HG02642 (cell line): ENCODE measurements around the gene CEP135.
"Not testable (repeated sequence)": the region's sequence is repeated elsewhere in the genome, so short reads cannot be mapped to it uniquely, and the experiment has no call there.

Experiments
- ATAC-seq: cut with Tn5 transposase; IDR thresholded peaks from one replicate; pipeline ENCODE4 v1.9.1; 2021; ENCODE audit warnings: mild to moderate bottlenecking; ENCODE audit not compliant: unreplicated experiment, poor library complexity

The CEP135 gene

DNA sequence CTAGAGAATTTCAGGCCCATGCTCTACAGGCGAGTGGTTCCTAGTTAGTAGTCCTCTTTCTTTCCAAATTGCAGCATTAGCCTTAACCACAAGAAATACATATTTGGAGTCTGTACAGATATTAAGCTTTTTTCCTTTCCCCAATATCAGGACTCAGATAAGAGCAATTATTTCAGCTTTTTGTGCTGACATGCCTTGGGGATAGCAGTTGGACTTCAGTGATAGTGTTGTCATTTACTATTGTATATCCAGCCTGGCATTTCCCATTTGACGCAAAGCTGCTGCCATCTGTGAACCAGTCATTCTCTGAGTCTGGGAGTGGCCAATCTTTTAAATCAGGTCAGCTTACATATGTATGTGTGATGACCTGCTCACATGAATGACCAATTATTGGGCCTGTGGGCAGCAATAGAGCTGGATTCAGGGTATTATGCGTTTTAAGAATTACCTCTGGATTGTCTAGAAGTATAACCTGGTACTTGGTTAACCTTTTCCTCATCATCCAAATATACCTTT lies 6.8 kb upstream of the CEP135 start:
- no peak for ATAC-seq

DNA sequence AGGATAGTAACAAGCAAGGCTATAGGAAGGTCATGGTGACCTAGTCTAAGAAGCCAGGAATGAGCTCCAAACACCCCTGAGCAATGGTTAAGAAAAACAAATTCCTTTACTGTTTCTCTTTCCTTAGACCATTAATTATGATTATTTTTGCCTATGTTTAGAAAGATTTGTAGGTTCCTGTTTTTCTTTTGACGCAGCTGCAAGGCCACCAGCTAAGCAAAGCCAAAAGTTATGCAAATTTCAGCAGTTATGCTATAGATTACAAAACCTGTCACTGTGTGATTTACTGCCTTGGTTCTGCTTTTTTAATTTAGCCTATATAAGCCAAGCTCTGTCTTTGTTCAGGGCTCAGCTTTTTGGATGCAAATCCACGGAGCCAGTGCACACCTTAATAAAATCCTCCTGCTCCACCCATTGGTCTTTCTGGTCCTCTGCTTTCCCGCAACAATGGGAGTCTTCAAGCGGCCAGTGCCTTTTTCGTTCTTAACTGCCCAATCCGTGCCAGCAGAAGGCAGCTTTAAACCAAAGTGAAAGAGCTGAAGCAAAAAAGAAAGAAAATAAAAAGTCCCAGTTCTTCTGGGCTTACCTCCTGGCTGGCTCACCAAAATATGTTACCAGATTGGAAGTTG lies 1.4 kb upstream of the CEP135 start:
- ATAC-seq: peak; percentile 30

DNA sequence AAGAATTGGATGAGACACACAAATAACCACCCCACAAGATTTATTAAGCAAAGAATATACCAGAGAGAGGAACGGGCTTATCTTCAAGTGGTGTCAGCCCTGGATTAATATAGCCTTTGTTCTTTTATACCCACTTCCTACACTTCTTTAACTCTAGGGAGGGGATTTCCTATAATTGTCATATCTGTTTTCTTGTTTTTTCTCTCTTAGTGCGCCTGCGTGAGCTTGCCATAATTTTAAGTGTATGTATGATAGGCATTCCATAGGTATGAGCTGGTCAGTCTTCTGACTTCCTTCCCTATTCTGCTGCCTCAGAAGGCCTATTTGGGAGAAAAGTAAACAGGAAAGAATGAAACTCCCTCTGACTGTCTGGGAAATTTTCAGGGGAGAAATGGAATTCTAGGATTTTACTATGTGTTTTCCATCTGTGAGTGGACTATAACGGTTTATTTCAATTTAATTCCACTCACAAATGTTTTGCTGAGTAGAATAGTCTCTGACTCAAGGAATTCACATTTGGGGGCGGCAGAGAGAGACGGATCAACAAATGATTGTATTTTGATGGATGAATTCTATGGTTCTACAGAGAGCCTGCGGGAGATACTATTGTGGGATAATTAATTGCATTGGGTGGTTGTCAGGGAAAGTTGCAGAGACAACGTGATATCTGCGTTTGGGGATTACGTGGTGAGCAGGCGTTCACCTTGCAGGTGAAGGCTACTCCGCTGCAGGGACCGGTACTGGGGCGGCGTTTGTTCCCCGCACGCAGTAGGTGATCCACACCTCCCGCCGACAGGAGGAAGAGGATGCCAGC lies 626 bp upstream of the CEP135 start:
- peak; percentile 17 for ATAC-seq

DNA sequence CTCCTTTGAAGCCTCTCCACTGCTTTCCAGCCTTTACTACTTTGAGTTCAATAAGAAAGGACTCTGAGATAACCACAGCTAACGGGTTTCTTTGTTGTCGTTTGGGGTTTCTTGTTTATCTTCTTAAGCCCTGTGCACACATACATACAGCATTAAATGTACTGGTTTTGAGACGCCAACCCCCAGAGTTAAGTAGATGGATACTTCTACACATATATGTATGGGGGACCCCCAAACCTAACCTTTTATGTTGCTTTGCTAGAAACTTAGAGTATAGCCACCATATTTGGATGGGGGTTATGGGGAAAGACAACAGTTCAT lies 697 bp downstream of the CEP135 start:
- ATAC-seq: no peak

DNA sequence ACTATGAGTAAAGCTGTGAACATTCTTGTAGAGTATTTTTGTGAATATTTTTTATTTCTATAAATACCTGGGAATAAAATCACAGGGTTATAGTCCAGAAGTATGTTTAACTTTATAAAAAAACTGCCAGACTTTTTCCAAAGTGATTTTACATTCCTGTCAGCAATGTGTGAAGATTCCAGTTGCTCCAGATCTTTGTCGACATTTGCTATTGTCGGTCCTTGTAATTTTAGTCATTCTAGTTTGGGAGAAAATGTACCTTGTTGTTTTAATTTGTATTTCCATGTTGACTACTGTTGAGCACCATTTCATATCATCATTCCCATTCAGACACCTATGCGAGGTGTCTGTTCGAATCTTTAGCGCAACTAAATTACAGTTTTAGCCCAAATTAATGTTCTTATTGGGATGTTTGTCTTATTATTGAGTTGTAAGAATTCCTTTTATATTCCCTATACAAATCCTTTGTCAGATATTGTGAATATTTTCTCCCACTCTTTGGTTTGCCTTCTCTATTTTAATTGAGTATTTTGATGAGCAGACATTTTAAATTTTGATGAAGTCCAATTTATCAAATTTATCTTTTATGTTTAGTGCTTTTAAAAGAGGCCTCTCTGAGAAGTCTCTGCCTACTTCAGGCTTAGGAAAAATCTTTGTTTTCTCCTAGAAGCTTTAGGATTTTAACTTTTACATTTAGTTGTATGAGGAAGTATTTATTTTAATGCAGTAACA lies 2.6 kb downstream of the CEP135 start:
- no peak for ATAC-seq

DNA sequence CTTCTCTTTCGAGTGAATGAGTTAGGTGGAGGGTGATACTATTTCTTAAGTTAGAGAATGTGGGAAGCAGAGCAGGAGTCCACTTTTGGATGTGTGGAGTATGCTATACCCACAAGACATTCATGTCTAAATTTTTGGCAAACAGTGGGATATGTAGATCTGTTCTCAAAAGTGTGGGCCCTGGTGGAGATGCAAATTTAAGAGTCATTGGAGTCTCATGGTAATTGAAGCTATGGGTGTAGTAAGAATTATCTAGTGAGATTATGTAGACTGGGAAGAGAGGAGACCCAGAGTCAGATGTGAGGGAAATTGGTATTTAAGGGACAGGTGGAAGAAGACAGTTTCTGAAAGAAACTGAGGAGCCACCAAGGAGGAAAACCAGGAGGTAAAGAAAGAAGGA lies 7.0 kb downstream of the CEP135 start:
- no peak for ATAC-seq

DNA sequence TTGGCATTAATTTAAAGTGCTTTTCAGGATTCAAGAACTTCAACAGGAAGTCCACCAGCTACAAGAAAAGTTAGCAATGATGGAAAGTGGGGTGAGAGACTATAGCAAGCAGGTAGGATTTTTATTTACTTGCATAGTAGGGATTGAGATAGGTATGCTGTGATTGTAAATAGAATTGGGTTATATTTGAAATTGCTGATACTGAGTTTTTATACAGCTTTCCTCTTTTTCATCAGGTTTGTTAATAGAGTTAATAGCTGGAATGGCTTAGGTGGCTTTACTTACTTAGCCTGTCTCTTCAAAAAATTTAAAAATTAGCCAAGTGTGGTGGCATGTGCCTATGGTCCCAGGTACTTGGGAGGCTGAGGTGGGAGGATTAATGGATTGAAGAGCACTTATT lies 10.9 kb downstream of the CEP135 start:
- ATAC-seq: no peak

DNA sequence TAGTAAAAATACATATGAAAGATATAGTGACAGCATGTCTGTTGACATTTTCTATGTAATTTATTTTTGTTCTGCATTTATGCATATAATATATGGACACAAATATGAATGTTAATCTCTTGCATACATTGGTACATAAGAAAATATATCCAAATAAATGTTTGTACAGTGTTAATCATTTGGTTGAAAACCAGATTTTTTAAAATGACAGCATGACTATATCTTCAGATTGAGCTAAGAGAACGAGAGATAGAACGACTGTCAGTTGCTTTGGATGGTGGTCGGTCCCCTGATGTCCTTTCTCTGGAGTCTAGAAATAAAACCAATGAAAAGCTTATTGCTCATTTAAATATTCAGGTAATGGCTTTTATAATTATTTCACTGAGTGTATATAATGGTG lies 15.3 kb downstream of the CEP135 start:
- no peak for ATAC-seq

DNA sequence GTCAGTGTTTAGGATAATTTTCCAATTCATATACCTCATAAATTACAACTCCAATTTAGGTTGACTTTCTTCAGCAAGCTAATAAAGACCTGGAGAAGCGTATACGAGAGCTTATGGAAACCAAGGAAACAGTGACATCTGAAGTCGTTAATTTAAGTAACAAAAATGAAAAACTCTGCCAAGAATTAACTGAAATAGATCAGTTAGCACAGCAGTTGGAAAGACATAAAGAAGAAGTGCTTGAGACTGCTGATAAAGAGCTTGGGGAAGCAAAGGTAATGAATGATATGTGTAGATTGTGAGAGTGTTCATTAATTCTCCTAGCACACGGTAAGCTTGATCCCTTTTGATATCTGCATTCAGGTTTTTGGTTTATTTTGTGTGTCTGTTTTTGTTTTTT lies 16.8 kb downstream of the CEP135 start:
- no peak for ATAC-seq

DNA sequence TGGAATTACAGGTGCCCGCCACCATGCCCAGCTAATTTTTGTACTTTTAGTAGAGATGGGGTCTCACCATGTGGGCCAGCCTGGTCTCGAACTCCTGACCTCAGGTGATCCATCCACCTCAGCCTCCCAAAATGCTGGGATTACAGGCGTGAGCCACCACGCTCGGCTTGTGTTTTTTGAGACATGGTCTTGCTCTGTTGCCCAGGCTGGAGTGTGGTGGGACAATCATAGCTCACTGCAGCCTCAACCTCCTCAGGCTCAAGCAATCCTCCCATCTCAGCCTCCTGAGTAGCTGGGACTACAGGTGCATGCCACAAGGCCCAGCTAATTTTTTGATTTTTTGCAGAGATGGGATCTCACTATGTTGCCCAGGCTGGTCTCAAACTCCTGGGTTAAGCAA lies 17.6 kb downstream of the CEP135 start:
- not testable (repeated sequence) for ATAC-seq

DNA sequence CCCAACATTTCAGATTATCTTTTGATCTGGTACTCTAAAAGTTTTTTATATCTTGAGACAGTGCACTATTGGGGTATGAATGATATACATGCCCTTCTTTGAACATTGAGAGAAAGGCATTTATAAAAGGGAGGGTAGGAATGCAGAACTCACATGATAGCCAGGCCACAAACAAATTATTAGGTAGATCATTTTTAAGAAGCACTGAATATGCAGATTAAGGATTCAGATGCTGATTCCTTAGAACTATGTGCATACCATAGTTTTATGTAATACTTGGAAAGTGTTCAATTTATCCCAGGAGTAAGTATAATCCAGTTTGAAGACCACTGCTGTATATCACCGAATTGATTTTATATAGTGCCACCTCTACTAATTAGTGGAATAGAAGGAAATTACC lies 18.6 kb downstream of the CEP135 start:
- no peak for ATAC-seq

DNA sequence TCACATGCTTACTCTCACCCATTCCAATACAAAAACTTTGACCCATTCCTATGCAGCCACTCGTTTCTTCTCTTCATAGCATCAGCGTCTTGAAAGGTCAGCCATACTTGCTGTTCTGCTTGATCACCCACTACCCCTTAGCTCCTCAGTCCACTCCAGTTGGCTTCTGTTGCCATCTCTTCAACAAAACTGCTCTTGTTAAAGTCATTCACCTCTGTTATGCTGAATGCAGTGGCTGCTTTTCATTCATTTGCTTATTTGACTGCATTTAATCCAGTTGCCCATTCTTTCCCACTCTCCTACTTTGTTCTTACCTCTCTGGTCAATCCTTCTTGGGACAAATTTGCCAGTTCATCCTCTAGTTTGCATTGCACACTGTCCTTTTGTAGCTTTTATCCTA lies 24.9 kb downstream of the CEP135 start:
- no peak for ATAC-seq

DNA sequence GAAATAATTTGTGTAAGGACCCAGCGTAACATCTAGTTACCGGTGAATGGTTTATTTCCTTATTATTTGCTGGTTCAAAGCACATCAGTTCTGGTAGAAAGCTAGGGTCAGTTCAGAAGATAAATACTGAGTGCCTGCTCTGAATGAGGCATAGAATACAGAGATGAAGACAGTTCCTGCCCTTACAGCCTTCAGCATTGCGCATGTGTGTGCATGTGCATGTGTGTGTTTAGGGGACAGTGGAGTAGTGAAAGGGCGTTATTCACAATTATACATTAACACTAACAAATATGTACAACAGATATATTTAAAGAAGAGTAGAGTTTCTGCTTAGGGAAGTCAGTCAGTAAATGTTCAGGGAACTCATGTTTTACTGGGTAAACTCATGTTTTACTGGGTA lies 29.1 kb downstream of the CEP135 start:
- ATAC-seq: no peak

DNA sequence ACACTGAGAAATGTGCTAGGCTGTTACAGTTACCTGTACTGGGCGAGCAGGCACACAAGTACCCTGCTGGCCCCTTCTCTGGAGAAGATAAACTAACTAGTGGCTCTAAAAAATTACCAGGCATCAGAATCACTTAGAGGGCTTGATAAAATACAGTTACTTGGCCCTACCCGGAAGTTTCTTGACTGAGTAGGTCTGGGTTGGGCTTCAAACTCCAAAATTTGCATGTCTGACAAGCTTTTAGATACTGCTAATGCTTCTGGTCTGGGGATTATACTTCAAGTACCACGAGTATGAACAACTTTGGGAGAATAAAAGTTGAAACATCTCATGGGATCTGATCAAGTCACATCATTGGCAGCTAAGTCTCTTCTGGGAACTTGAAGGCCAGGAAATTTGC lies 30.8 kb downstream of the CEP135 start:
- ATAC-seq: peak; percentile 59

DNA sequence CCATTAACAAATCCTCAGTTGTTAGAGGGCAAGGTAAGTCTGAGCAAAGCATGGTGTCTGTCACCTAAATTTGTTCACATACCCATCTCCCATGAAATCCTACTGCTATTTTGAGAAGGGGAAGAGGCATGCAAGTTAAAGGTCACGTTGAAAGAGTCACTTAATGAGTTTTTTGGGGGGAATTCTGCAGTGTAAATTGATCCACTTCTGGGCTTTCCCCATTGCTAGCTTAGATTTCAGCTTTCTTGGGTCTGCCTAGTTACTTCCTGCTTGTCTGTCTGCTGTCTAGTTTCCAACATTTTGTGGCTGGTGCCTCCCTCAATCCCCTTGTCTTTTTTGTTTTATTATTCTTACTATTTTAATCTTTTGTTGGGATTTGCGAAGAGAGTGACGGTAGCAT lies 32.0 kb downstream of the CEP135 start:
- ATAC-seq: no peak

DNA sequence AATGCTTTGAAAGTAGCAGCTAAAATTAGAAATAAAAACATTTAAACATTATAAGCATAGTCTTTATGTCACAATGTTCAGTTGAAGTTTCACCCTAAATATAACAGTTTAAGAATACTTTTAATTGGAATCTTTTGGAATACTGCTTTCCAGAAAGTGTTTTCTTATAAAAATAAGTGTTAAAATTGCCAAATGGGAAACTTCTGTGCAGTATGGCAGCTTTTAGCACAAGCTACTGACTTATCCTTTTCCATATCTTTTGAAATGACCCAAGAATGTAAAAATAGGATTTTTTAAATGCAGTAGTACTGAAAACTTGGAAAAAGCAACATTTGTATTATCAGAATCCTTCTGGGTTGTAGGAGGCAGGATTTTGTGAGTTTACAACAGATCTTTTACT lies 34.2 kb downstream of the CEP135 start:
- ATAC-seq: no peak

DNA sequence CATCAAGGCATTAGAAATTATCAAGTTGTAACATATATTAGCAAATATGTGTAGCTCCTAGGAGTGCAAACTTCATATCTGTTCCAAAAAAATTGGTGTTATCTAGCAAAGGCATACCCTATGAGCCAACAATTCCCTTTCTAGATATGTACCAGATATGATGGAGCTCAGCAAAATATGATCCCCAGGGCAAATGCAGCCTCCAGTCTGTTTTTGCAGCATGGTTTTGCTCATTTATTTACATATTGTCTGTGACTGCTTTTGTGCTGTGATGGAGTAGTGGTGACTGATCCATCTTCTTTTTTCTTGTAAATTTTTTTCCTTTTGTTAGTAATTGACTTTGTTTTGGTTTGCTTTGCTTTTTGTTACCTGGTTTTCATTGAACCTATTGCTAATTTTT lies 41.0 kb downstream of the CEP135 start:
- ATAC-seq: no peak

DNA sequence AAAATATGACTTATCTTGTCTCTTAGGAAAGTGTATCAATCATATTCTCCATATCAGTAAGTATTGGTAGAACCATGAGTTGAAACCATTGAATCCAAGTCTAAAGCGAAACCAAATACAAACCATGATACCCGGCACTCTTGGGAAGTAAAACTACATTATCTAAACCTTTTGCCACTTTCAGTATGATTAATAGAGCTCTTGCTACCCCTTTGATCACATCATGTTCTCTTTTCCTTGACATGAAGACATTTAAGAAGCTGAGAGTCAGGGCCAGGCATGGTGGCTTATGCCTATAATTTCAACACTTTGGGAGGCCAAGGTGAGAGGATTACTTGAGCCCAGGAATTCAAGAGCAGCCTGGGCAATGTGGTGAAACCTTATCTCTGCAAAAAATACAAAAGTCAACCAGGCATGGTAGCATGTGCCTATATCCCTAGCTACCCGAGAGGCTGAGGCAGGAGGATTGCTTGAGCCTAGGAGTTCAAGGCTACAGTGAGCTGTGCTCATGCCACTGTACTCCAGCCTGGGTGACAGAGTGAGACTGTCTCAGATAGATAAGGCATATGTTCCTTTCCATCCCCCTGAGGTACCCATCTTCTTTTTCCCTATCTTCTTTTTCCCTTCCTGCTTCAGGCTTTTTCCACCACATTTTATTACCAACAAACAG lies 45.4 kb downstream of the CEP135 start:
- ATAC-seq: peak; percentile 83

DNA sequence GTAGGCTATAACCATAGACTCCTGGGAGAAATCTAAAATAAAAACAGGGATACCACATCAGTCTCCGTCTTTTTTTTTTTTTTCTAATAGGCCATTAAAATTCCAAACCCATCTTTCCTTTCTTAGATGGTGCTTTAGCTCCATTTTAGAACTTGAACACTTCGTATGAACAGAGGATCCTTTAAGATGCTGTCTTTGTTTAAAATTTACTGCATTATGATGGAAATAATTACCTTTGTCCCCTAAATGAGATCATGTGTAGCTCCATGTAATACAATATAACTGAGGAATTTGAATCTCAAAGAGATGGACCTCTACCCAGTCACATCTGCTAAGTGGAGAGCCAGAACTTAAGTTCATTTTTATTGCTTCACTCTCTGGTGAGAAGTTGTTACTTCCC lies 47.9 kb downstream of the CEP135 start:
- ATAC-seq: no peak

DNA sequence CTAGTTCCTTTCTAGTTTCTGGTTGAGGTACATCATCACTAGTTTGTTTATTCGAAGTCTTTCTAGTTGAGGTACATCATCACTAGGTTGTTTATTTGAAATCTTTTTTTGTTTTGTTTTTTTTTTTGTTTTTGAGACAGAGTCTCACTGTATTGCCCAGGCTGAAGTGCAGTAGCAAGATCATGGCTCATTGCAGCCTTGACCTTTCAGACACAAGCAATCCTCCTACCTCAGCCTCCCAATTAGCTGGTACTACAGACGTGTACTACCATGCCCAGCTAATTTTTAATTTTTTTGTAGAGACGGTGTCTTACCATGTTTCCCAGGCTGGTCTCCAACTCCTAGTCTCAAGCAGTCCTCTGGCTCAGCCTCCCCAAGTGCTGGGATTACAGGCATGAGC lies 54.9 kb downstream of the CEP135 start:
- no peak for ATAC-seq

DNA sequence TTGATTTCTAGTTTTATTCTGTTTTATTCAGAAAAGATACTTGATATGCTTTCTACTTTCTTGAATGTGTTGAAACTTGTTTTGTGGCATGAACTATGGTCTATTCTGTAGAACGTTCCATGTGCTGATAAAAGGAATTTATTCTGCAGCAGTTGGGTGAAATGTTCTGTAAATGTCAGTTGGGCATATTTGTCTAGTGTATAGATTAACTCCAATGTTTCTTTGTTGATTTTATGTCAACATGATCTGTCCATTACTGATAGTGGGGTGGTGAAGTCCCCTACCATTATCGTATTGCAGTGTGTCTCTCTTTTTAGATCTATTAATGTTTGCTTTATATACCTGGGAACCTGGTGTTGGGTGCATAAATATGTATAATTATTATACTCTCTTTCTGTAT lies 55.5 kb downstream of the CEP135 start:
- ATAC-seq: no peak
